Astrocyte (in vitro differentiated cells and primary cell): ENCODE measurements around the gene FREY1. TPM values are rescaled to one million over a fixed set of nuclear protein-coding genes. Genes with fewer than 3 reads are reported as not detected.

Source experiments
- DNase-seq: peaks from one replicate; pipeline ENCODE4 v3.0.0-alpha.2; 2010; ENCODE audit warnings: low read depth
- FAIRE-seq: peaks from 2 replicates; lab custom pipeline; 2011; peaks lifted over from hg19 to GRCh38; lab: Jason Lieb, UNC
- H2AFZ ChIP-seq: 2 replicates; pipeline ENCODE4 v1.6.0; 2012; ENCODE audit warnings: low read depth, low read length, inconsistent platforms
- H3K27ac ChIP-seq: 2 replicates; pipeline ENCODE4 v1.5.1; 2011; ENCODE audit warnings: low read depth, low read length, inconsistent platforms
- H3K27me3 ChIP-seq: 2 replicates; pipeline ENCODE4 v1.6.0; 2011; ENCODE audit warnings: low read length, inconsistent platforms; ENCODE audit not compliant: insufficient read depth
- H3K36me3 ChIP-seq: 2 replicates; pipeline ENCODE4 v1.5.1; 2011; ENCODE audit warnings: low read length, inconsistent platforms; ENCODE audit not compliant: insufficient read depth
- H3K4me1 ChIP-seq: 2 replicates; pipeline ENCODE4 v1.5.1; 2011; ENCODE audit warnings: low read length, inconsistent platforms; ENCODE audit not compliant: insufficient read depth
- H3K4me2 ChIP-seq: 2 replicates; pipeline ENCODE4 v1.6.0; 2012; ENCODE audit warnings: low read length, inconsistent platforms
- H3K4me3 ChIP-seq: 2 replicates; pipeline ENCODE4 v1.5.1; 2011; ENCODE audit warnings: low read depth, mild to moderate bottlenecking, low read length, inconsistent platforms; ENCODE audit not compliant: insufficient read depth
- H3K79me2 ChIP-seq: 2 replicates; pipeline ENCODE4 v1.6.0; 2012; ENCODE audit warnings: mild to moderate bottlenecking, low read length, inconsistent platforms; ENCODE audit not compliant: insufficient read depth
- H3K9ac ChIP-seq: 2 replicates; pipeline ENCODE4 v1.6.0; 2012; ENCODE audit warnings: mild to moderate bottlenecking, low read length, inconsistent platforms
- H3K9me3 ChIP-seq: 2 replicates; pipeline ENCODE4 v1.5.1; 2012; ENCODE audit warnings: low read depth, mild to moderate bottlenecking, low read length, inconsistent platforms; ENCODE audit not compliant: insufficient read depth
- H4K20me1 ChIP-seq: 2 replicates; pipeline ENCODE4 v1.6.0; 2012; ENCODE audit warnings: low read length, inconsistent platforms; ENCODE audit not compliant: insufficient read depth
- H3K27ac Mint-ChIP-seq: one replicate; pipeline ENCODE4 v1.8.0; 2021; ENCODE audit warnings: mild to moderate bottlenecking, mixed read lengths; ENCODE audit not compliant: unreplicated experiment
- H3K27me3 Mint-ChIP-seq: one replicate; pipeline ENCODE4 v1.8.0; 2021; ENCODE audit warnings: low read depth, mixed read lengths; ENCODE audit not compliant: unreplicated experiment
- H3K36me3 Mint-ChIP-seq: one replicate; pipeline ENCODE4 v1.8.0; 2021; ENCODE audit warnings: low read depth, mixed read lengths; ENCODE audit not compliant: unreplicated experiment
- H3K4me1 Mint-ChIP-seq: one replicate; pipeline ENCODE4 v1.8.0; 2021; ENCODE audit warnings: low read depth, mixed read lengths; ENCODE audit not compliant: unreplicated experiment
- H3K4me3 Mint-ChIP-seq: one replicate; pipeline ENCODE4 v1.8.0; 2021; ENCODE audit warnings: mild to moderate bottlenecking, moderate library complexity, mixed read lengths; ENCODE audit not compliant: unreplicated experiment
- H3K9me3 Mint-ChIP-seq: one replicate; pipeline ENCODE4 v1.8.0; 2021; ENCODE audit warnings: mild to moderate bottlenecking, mixed read lengths; ENCODE audit not compliant: unreplicated experiment
- CTCF ChIP-seq: IDR thresholded peaks from 2 replicates; pipeline ENCODE4 v1.5.1; 2011; ENCODE audit warnings: low read depth, mild to moderate bottlenecking, inconsistent platforms, low read length, moderate library complexity; ENCODE audit not compliant: insufficient read depth
- EZH2 ChIP-seq: IDR thresholded peaks from 2 replicates; pipeline ENCODE4 v1.6.1; 2012; ENCODE audit warnings: mild to moderate bottlenecking, low read length, inconsistent platforms; ENCODE audit not compliant: insufficient read depth
- total RNA-seq: library from RNA; stranded (reverse); gene quantifications from 2 replicates; pipeline ENCODE4 v1.2.1, GENCODE V29; 2021

Gene FREY1
- total RNA-seq, 1 donor from 2014 or later, result 0.79 TPM

GRCh38 chr11:45881708-45882368 lies 25.2 kb downstream of the FREY1 start:
- Histone ChIP-seq H3K36me3 (peaks cover 7% of the 10 kb centered on the region), H2AFZ (no peak overlapping the region), H3K9me3 (no peaks in the 10 kb centered on the region), H3K79me2 (no peaks in the 10 kb centered on the region), H3K4me2 (no peak overlapping the region), H4K20me1 (peaks cover 48% of the 10 kb centered on the region), H3K4me3 (no peak overlapping the region), H3K27me3 (peaks cover 4% of the 10 kb centered on the region), H3K4me1 (peaks cover 9% of the 10 kb centered on the region), H3K9ac (no peak overlapping the region), H3K27ac (no peak overlapping the region)
- H3K4me3 Mint-ChIP-seq, result no peak overlapping the region
- no peak for TF ChIP-seq EZH2
- no peak for TF ChIP-seq CTCF
- no peak overlapping the region for H3K27ac Mint-ChIP-seq
- no peaks in the 10 kb centered on the region for H3K9me3 Mint-ChIP-seq
- no peak for DNase-seq
- H3K36me3 Mint-ChIP-seq, result peaks cover 31% of the 10 kb centered on the region
- peaks cover 10% of the 10 kb centered on the region for H3K27me3 Mint-ChIP-seq
- no peak for FAIRE-seq
- peaks cover 17% of the 10 kb centered on the region for H3K4me1 Mint-ChIP-seq

GRCh38 chr11:45880772-45881570 lies 26.1 kb downstream of the FREY1 start:
- peaks cover 9% of the 10 kb centered on the region for H3K4me1 ChIP-seq
- H3K4me3 ChIP-seq, result no peak overlapping the region
- H4K20me1 ChIP-seq, result peaks cover 48% of the 10 kb centered on the region
- FAIRE-seq, result no peak
- H3K36me3 ChIP-seq, result peaks cover 7% of the 10 kb centered on the region
- TF ChIP-seq EZH2 (no peak), CTCF (no peak)
- H2AFZ ChIP-seq, result no peak overlapping the region
- Mint-ChIP-seq H3K9me3 (no peaks in the 10 kb centered on the region), H3K36me3 (peaks cover 36% of the 10 kb centered on the region), H3K27me3 (peaks cover 10% of the 10 kb centered on the region), H3K4me1 (peaks cover 17% of the 10 kb centered on the region), H3K4me3 (no peak overlapping the region), H3K27ac (no peak overlapping the region)
- no peak for DNase-seq
- H3K9me3 ChIP-seq, result no peaks in the 10 kb centered on the region
- H3K27ac ChIP-seq, result no peak overlapping the region
- H3K79me2 ChIP-seq, result no peaks in the 10 kb centered on the region
- H3K9ac ChIP-seq, result no peak overlapping the region
- no peak overlapping the region for H3K4me2 ChIP-seq
- H3K27me3 ChIP-seq, result peaks cover 1% of the 10 kb centered on the region
